PC-9 (cell line): ENCODE data around the gene CHIC2. TPM values are rescaled to one million over a fixed set of nuclear protein-coding genes. Genes with fewer than 3 reads are reported as not detected.
"Not testable (repeated sequence)": the region's sequence is repeated elsewhere in the genome, so short reads cannot be mapped to it uniquely, and the experiment has no call there.

Experiments
- BruUV-seq: library from RNA; stranded (reverse); fragments of 400-500 nt; replicated peaks from 2 replicates; lab custom pipeline; 2021; lab: Mats Ljungman, UMichigan
- CTCF ChIA-PET: fragments of 300-600 bp; sonication (Branson Sonifier 250); formaldehyde crosslinking; loops from one replicate; lab custom pipeline; 2022; ENCODE audit warnings: antibody characterized with exemption; lab: Charles Lee
- POLR2A ChIA-PET: fragments of 300-600 bp; sonication (Branson Sonifier 250); formaldehyde crosslinking; loops from one replicate; lab custom pipeline; 2022; ENCODE audit warnings: antibody characterized with exemption; ENCODE audit not compliant: unreplicated experiment; lab: Charles Lee
- DNase-seq, 2 experiments: peaks; one replicate each; pipeline versions ENCODE4 v3.0.0 to v3.0.0-alpha.2; 2015 to 2022; ENCODE audit warnings: mixed read lengths in 1 of 2
- H2AFZ ChIP-seq: fragments of 200-600 bp; sonication (generic); 2 replicates; pipeline ENCODE4 v1.8.1; 2017; ENCODE audit warnings: antibody characterized with exemption
- H3F3A ChIP-seq: fragments of 200-600 bp; sonication (generic); 2 replicates; pipeline ENCODE4 v1.8.1; 2017; ENCODE audit warnings: antibody characterized with exemption, mild to moderate bottlenecking, low read depth; ENCODE audit not compliant: insufficient read depth
- H3K27ac ChIP-seq: fragments of 200-600 bp; sonication (generic); 2 replicates; pipeline ENCODE4 v1.6.1; 2016; ENCODE audit warnings: mixed run types
- H3K27me3 ChIP-seq: fragments of 200-600 bp; sonication (generic); 2 replicates; pipeline ENCODE4 v1.6.1; 2016; ENCODE audit warnings: low read depth, mixed run types; ENCODE audit not compliant: insufficient read depth
- H3K36me3 ChIP-seq: fragments of 200-600 bp; sonication (generic); 2 replicates; pipeline ENCODE4 v1.6.1; 2016; ENCODE audit warnings: low read depth, mixed run types
- H3K4me1 ChIP-seq: fragments of 200-600 bp; sonication (generic); replicated peaks from 2 replicates; pipeline ENCODE4 v1.6.1; 2016; ENCODE audit warnings: mixed run types; ENCODE audit not compliant: insufficient read depth
- H3K4me2 ChIP-seq: fragments of 200-600 bp; sonication (generic); 2 replicates; pipeline ENCODE4 v1.6.1; 2017; ENCODE audit warnings: mixed run types
- H3K4me3 ChIP-seq: fragments of 200-600 bp; sonication (generic); 2 replicates; pipeline ENCODE4 v1.6.1; 2016; ENCODE audit warnings: mixed run types
- H3K79me2 ChIP-seq: fragments of 200-600 bp; sonication (generic); 2 replicates; pipeline ENCODE4 v1.6.1; 2017; ENCODE audit warnings: low read depth, mixed run types
- H3K9me2 ChIP-seq: fragments of 200-600 bp; sonication (generic); 2 replicates; pipeline ENCODE4 v1.8.1; 2017; ENCODE audit warnings: mild to moderate bottlenecking; ENCODE audit not compliant: insufficient read depth
- H3K9me3 ChIP-seq: fragments of 200-600 bp; sonication (generic); 2 replicates; pipeline ENCODE4 v1.8.1; 2016; ENCODE audit warnings: low read depth; ENCODE audit not compliant: insufficient read depth
- H4K20me1 ChIP-seq: fragments of 200-600 bp; sonication (generic); 2 replicates; pipeline ENCODE4 v1.8.1; 2017; ENCODE audit not compliant: insufficient read depth
- CTCF ChIP-seq: fragments of 200-600 bp; sonication (generic); conservative IDR thresholded peaks from 2 replicates; pipeline ENCODE4 v1.6.1; 2017; ENCODE audit warnings: mixed run types, antibody characterized with exemption, mild to moderate bottlenecking, moderate library complexity
- EZH2 ChIP-seq: fragments of 200-600 bp; sonication (generic); IDR thresholded peaks from 2 replicates; pipeline ENCODE4 v1.8.0; 2017; ENCODE audit warnings: antibody characterized with exemption, low read depth
- intact Hi-C: fragments of 100-400 bp; cut with micrococcal nuclease; formaldehyde crosslinking; loops from one replicate; pipeline ENCODE4 v1.10.0; 2022; ENCODE audit not compliant: unreplicated experiment
- total RNA-seq: library from RNA; stranded (reverse); gene quantifications from 2 replicates; pipeline ENCODE4 v1.2.3, GENCODE V29; 2021

Gene CHIC2
- total RNA-seq, 1 experiment from 2014 or later = 12.1 TPM

- H3K79me2 ChIP-seq = peaks cover 78% of the 10 kb centered on the region
- no peak overlapping the region for H3K4me3 ChIP-seq
- H4K20me1 ChIP-seq = peaks cover 14% of the 10 kb centered on the region; the same call in 1 of the 2 replicates
- no TSS peak for BruUV-seq
- H3K27ac ChIP-seq = no peak overlapping the region
- CTCF ChIA-PET = no interaction called here
- 0 out of 2 replicates have a peak, but pooled peaks cover under 1% of the 10 kb centered on the region for H3K4me1 ChIP-seq
- H3K36me3 ChIP-seq = no peaks in the 10 kb centered on the region
- H3K27me3 ChIP-seq = no peaks in the 10 kb centered on the region
- no peaks in the 10 kb centered on the region for H3K9me2 ChIP-seq
- H2AFZ ChIP-seq = no peak overlapping the region
- intact Hi-C loops = no loop called here
- no peaks in the 10 kb centered on the region for H3F3A ChIP-seq
- TF ChIP-seq CTCF (no peak), EZH2 (no peak)
- POLR2A ChIA-PET = no interaction called here
- H3K9me3 ChIP-seq = no peaks in the 10 kb centered on the region
- H3K4me2 ChIP-seq = no peak overlapping the region
- no peak for DNase-seq
Measured at GRCh38 chr4:54055494-54055893, 8.9 kb downstream of the CHIC2 start.

- H3K9me2 ChIP-seq = no peaks in the 10 kb centered on the region
- no peaks in the 10 kb centered on the region for H3K4me1 ChIP-seq
- H4K20me1 ChIP-seq = peaks cover 13% of the 10 kb centered on the region
- no peak for TF ChIP-seq EZH2
- TF ChIP-seq CTCF = no peak
- no peaks in the 10 kb centered on the region for H3K36me3 ChIP-seq
- DNase-seq = no peak
- no peaks in the 10 kb centered on the region for H3F3A ChIP-seq
- intact Hi-C loops = no loop called here
- H3K4me2 ChIP-seq = no peak overlapping the region
- CTCF ChIA-PET = no interaction called here
- no peak overlapping the region for H3K27ac ChIP-seq
- BruUV-seq = no TSS peak
- H3K27me3 ChIP-seq = no peaks in the 10 kb centered on the region
- no peak overlapping the region for H3K4me3 ChIP-seq
- POLR2A ChIA-PET = no interaction called here
- H3K79me2 ChIP-seq = peaks cover 68% of the 10 kb centered on the region
- no peak overlapping the region for H2AFZ ChIP-seq
- H3K9me3 ChIP-seq = no peaks in the 10 kb centered on the region
Measured at GRCh38 chr4:54054501-54054900, 9.9 kb downstream of the CHIC2 start.

- H3K27ac ChIP-seq, intact Hi-C loops, H3K9me3 ChIP-seq, H3K4me3 ChIP-seq, DNase-seq, H2AFZ ChIP-seq, H3K4me2 ChIP-seq, H3K36me3 ChIP-seq, H3K27me3 ChIP-seq, H3K9me2 ChIP-seq, BruUV-seq, H3F3A ChIP-seq, CTCF ChIA-PET, H3K4me1 ChIP-seq, POLR2A ChIA-PET: not testable (repeated sequence)
- Histone ChIP-seq H3K79me2 (peaks cover 63% of the 10 kb centered on the region), H4K20me1 (peaks cover 15% of the 10 kb centered on the region)
Measured at GRCh38 chr4:54053322-54053721, 11.1 kb downstream of the CHIC2 start.
